Measurements from ENCODE around the gene HLA-F.

- TF ChIP-seq ZNF510 (tag by site-specific recombination; IDR thresholded peaks at IDR 0.05; ENCODE audit: insufficient replicate concordance) (no peak), ZNF16 (tag by site-specific recombination; IDR thresholded peaks at IDR 0.05; ENCODE audit: low read depth) (no peak), ZNF785 (tag by site-specific recombination; IDR thresholded peaks at IDR 0.05) (no peak)
- TF ChIP-seq, protein P1, sequence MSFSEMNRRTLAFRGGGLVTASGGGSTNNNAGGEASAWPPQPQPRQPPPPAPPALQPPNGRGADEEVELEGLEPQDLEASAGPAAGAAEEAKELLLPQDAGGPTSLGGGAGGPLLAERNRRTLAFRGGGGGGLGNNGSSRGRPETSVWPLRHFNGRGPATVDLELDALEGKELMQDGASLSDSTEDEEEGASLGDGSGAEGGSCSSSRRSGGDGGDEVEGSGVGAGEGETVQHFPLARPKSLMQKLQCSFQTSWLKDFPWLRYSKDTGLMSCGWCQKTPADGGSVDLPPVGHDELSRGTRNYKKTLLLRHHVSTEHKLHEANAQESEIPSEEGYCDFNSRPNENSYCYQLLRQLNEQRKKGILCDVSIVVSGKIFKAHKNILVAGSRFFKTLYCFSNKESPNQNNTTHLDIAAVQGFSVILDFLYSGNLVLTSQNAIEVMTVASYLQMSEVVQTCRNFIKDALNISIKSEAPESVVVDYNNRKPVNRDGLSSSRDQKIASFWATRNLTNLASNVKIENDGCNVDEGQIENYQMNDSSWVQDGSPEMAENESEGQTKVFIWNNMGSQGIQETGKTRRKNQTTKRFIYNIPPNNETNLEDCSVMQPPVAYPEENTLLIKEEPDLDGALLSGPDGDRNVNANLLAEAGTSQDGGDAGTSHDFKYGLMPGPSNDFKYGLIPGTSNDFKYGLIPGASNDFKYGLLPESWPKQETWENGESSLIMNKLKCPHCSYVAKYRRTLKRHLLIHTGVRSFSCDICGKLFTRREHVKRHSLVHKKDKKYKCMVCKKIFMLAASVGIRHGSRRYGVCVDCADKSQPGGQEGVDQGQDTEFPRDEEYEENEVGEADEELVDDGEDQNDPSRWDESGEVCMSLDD (tag by site-specific recombination; IDR thresholded peaks at IDR 0.05) = no peak
Measured at GRCh38 chr6:29678114-29678513, 45.1 kb upstream of the HLA-F start.
